Liver (tissue), 3 donors: Measurements from ENCODE around the gene CD8A.

Experiments
- MAX ChIP-seq: IDR thresholded peaks from 2 replicates; pipeline ENCODE4 v1.6.1; 2016; ENCODE audit warnings: antibody characterized with exemption
- NR2F2 ChIP-seq: IDR thresholded peaks from 2 replicates; pipeline ENCODE4 v1.6.1; 2016; ENCODE audit warnings: antibody characterized with exemption
- RXRA ChIP-seq, 2 donors: IDR thresholded peaks; 2 replicates each; pipeline ENCODE4 v1.6.1; 2017 to 2018; ENCODE audit warnings: antibody characterized with exemption in 2 of 2, mild to moderate bottlenecking in 1 of 2
- TAF1 ChIP-seq: conservative IDR thresholded peaks from 2 replicates; pipeline ENCODE4 v1.6.1; 2016; ENCODE audit warnings: antibody characterized with exemption, mild to moderate bottlenecking
- TF ChIP-seq, protein P1 (sequence below): fragments of 150-350 bp; IDR thresholded peaks from 2 replicates; pipeline ENCODE4 v1.5.1; 2017; ENCODE audit warnings: improper control_type of control experiment, low read depth, low read length; ENCODE audit not compliant: missing input control
- TF ChIP-seq, protein P2 (sequence below): IDR thresholded peaks from 2 replicates; pipeline ENCODE4 v1.6.1; 2016; ENCODE audit warnings: antibody characterized with exemption, mild to moderate bottlenecking
- donor health status: healthy.
- donor health status: healthy.

- TF ChIP-seq, protein P1, sequence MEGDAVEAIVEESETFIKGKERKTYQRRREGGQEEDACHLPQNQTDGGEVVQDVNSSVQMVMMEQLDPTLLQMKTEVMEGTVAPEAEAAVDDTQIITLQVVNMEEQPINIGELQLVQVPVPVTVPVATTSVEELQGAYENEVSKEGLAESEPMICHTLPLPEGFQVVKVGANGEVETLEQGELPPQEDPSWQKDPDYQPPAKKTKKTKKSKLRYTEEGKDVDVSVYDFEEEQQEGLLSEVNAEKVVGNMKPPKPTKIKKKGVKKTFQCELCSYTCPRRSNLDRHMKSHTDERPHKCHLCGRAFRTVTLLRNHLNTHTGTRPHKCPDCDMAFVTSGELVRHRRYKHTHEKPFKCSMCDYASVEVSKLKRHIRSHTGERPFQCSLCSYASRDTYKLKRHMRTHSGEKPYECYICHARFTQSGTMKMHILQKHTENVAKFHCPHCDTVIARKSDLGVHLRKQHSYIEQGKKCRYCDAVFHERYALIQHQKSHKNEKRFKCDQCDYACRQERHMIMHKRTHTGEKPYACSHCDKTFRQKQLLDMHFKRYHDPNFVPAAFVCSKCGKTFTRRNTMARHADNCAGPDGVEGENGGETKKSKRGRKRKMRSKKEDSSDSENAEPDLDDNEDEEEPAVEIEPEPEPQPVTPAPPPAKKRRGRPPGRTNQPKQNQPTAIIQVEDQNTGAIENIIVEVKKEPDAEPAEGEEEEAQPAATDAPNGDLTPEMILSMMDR: no peak
- TF ChIP-seq, protein P2, sequence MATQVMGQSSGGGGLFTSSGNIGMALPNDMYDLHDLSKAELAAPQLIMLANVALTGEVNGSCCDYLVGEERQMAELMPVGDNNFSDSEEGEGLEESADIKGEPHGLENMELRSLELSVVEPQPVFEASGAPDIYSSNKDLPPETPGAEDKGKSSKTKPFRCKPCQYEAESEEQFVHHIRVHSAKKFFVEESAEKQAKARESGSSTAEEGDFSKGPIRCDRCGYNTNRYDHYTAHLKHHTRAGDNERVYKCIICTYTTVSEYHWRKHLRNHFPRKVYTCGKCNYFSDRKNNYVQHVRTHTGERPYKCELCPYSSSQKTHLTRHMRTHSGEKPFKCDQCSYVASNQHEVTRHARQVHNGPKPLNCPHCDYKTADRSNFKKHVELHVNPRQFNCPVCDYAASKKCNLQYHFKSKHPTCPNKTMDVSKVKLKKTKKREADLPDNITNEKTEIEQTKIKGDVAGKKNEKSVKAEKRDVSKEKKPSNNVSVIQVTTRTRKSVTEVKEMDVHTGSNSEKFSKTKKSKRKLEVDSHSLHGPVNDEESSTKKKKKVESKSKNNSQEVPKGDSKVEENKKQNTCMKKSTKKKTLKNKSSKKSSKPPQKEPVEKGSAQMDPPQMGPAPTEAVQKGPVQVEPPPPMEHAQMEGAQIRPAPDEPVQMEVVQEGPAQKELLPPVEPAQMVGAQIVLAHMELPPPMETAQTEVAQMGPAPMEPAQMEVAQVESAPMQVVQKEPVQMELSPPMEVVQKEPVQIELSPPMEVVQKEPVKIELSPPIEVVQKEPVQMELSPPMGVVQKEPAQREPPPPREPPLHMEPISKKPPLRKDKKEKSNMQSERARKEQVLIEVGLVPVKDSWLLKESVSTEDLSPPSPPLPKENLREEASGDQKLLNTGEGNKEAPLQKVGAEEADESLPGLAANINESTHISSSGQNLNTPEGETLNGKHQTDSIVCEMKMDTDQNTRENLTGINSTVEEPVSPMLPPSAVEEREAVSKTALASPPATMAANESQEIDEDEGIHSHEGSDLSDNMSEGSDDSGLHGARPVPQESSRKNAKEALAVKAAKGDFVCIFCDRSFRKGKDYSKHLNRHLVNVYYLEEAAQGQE: no peak
- no peak for TF ChIP-seq MAX
- TF ChIP-seq NR2F2: no peak
- TF ChIP-seq TAF1: no peak
- TF ChIP-seq RXRA (IDR thresholded peaks at IDR 0.05): no peak
These were observed 4.1 kb upstream of the CD8A start for GRCh38 chr2:86794861-86795260.
